ENCODE measurements around the gene CCND1. TPM values are rescaled to one million over a fixed set of nuclear protein-coding genes. Genes with fewer than 3 reads are reported as not detected.
"Not testable (repeated sequence)": the region's sequence is repeated elsewhere in the genome, so short reads cannot be mapped to it uniquely, and the experiment has no call there.

The CCND1 gene
- total RNA-seq, 4 donors from 2014 or later = 54.4 to 92.7 (median 62.0) TPM

- DNase-seq (ENCODE audit: extremely low spot score) = no peak
- peaks cover 0 to 22% (median 0%) of the 10 kb centered on the region in 4 donors for H3K27me3 ChIP-seq
- no peak overlapping the region for H3K4me3 ChIP-seq
- 78% methylated on average over 10 of the region's 11 CpGs for WGBS
- TF ChIP-seq EP300 (IDR thresholded peaks at IDR 0.05) = no peak
- TF ChIP-seq POLR2A (IDR thresholded peaks at IDR 0.05; ENCODE audit: low read depth) = no peak
- TF ChIP-seq POLR2AphosphoS5 (IDR thresholded peaks at IDR 0.05) = no peak
- no peak for TF ChIP-seq CTCF (IDR thresholded peaks at IDR 0.05)
- no peak overlapping the region for H3K27ac ChIP-seq (replicated peaks in 1 of 4)
- H3K9me3 ChIP-seq = no peaks in the 10 kb centered on the region
- no peaks in the 10 kb centered on the region for H3K36me3 ChIP-seq
- intact Hi-C loops (cut with DNase I) = loop anchor here (2.0 to 10.0 kb wide), 3 partner anchors 203 to 508 kb away; no protein-coding TSS in a partner anchor
- peaks cover 6 to 9% (median 8%) of the 10 kb centered on the region in 4 donors for H3K4me1 ChIP-seq
These were observed 43.7 kb downstream of the CCND1 start for GRCh38 chr11:69684651-69685050.

- H3K27ac ChIP-seq (replicated peaks in 1 of 4) = no peak overlapping the region
- TF ChIP-seq EP300 (IDR thresholded peaks at IDR 0.05) (no peak), POLR2A (IDR thresholded peaks at IDR 0.05; ENCODE audit: low read depth) (no peak), CTCF (IDR thresholded peaks at IDR 0.05) (no peak), POLR2AphosphoS5 (IDR thresholded peaks at IDR 0.05) (no peak)
- peaks cover 6 to 9% (median 8%) of the 10 kb centered on the region in 4 donors for H3K4me1 ChIP-seq
- no peak for DNase-seq (ENCODE audit: extremely low spot score)
- WGBS = 62% methylated on average over 8 of the region's 8 CpGs
- peaks cover 0 to 25% (median 0%) of the 10 kb centered on the region in 4 donors for H3K27me3 ChIP-seq
- intact Hi-C loops (cut with DNase I) = loop anchor here (2.0 to 10.0 kb wide), 3 partner anchors 202 to 507 kb away; no protein-coding TSS in a partner anchor
- no peaks in the 10 kb centered on the region for H3K9me3 ChIP-seq
- H3K36me3 ChIP-seq = no peaks in the 10 kb centered on the region
- no peak overlapping the region for H3K4me3 ChIP-seq
These were observed 44.4 kb downstream of the CCND1 start for GRCh38 chr11:69685348-69685747.

- Histone ChIP-seq H3K9me3 (no peaks in the 10 kb centered on the region), H3K27me3 (peaks cover 0 to 34% (median 0%) of the 10 kb centered on the region in 4 donors), H3K27ac (replicated peaks in 1 of 4) (no peak overlapping the region), H3K4me1 (peaks cover 6 to 9% (median 8%) of the 10 kb centered on the region in 4 donors), H3K4me3 (no peak overlapping the region), H3K36me3 (no peaks in the 10 kb centered on the region)
- intact Hi-C loops (cut with DNase I) = loop anchor here (5.0 to 10.0 kb wide), 2 partner anchors 201 to 228 kb away; no protein-coding TSS in a partner anchor
- no peak for DNase-seq (ENCODE audit: extremely low spot score)
- TF ChIP-seq CTCF (IDR thresholded peaks at IDR 0.05) (no peak), POLR2A (IDR thresholded peaks at IDR 0.05; ENCODE audit: low read depth) (no peak), EP300 (IDR thresholded peaks at IDR 0.05) (no peak), POLR2AphosphoS5 (IDR thresholded peaks at IDR 0.05) (no peak)
- 71% methylated on average over 8 of the region's 13 CpGs for WGBS
These were observed 45.5 kb downstream of the CCND1 start for GRCh38 chr11:69686452-69686851.

GRCh38 chr11:69686856-69687255 is 45.9 kb downstream of the CCND1 start:
- no peak for DNase-seq (ENCODE audit: extremely low spot score)
- no peak overlapping the region for H3K27ac ChIP-seq (replicated peaks in 1 of 4)
- peaks cover 6 to 9% (median 8%) of the 10 kb centered on the region in 4 donors for H3K4me1 ChIP-seq
- WGBS = 95% methylated on average over 6 of the region's 8 CpGs
- no peak overlapping the region for H3K4me3 ChIP-seq
- peaks cover 0 to under 1% (median 0%) of the 10 kb centered on the region in 4 donors for H3K9me3 ChIP-seq
- H3K27me3 ChIP-seq = peaks cover 0 to 34% (median 0%) of the 10 kb centered on the region in 4 donors
- H3K36me3 ChIP-seq = no peaks in the 10 kb centered on the region
- TF ChIP-seq EP300 (IDR thresholded peaks at IDR 0.05) = no peak
- no peak for TF ChIP-seq POLR2AphosphoS5 (IDR thresholded peaks at IDR 0.05)
- TF ChIP-seq CTCF (IDR thresholded peaks at IDR 0.05) = no peak
- TF ChIP-seq POLR2A (IDR thresholded peaks at IDR 0.05; ENCODE audit: low read depth) = no peak
- intact Hi-C loops (cut with DNase I) = loop anchor here (5.0 to 10.0 kb wide), 2 partner anchors 200 to 228 kb away; no protein-coding TSS in a partner anchor

GRCh38 chr11:69687969-69688771 is 47.2 kb downstream of the CCND1 start:
- not testable (repeated sequence) for H3K4me1 ChIP-seq; H3K4me3 ChIP-seq; H3K9me3 ChIP-seq; H3K36me3 ChIP-seq; H3K27ac ChIP-seq (replicated peaks in 1 of 4); DNase-seq (ENCODE audit: extremely low spot score)
- peaks cover 0 to 43% (median 0%) of the 10 kb centered on the region in 4 donors for H3K27me3 ChIP-seq
- WGBS = 78% methylated on average over 5 of the region's 5 CpGs
- intact Hi-C loops (cut with DNase I) = loop anchor here (5.0 to 10.0 kb wide), 2 partner anchors 199 to 227 kb away; no protein-coding TSS in a partner anchor
